Activated T-helper 1 cell treated with anti-CD3 and anti-CD28 coated beads, Interleukin-12 subunit alpha, Interleukin-12 subunit beta, Interleukin-2, Interleukin-4 antibody, amounts not matched to agents 30 ng/mL and 10 ng/mL and 1 ng/mL, durations not matched to agents 14 hours and 24 hours and 36 hours (primary cell): ENCODE data around the gene IRF7. TPM values are rescaled to one million over a fixed set of nuclear protein-coding genes. Genes with fewer than 3 reads are reported as not detected.
A peak's percentile ranks its signal among the peaks of the same experiment; 100 is the strongest.

Source experiments
- DNase-seq: peaks from one replicate; pipeline ENCODE4 v3.0.0; 2021; ENCODE audit warnings: low spot score
- H3K27ac Mint-ChIP-seq: one replicate; pipeline ENCODE4 v1.8.0; 2021; ENCODE audit warnings: mild to moderate bottlenecking, mixed read lengths
- H3K27me3 Mint-ChIP-seq: one replicate; pipeline ENCODE4 v1.8.0; 2022; ENCODE audit warnings: mild to moderate bottlenecking, moderate library complexity, mixed read lengths; ENCODE audit not compliant: insufficient read depth
- H3K36me3 Mint-ChIP-seq: one replicate; pipeline ENCODE4 v1.8.0; 2021; ENCODE audit warnings: low read depth, mixed read lengths
- H3K4me1 Mint-ChIP-seq: one replicate; pipeline ENCODE4 v1.8.0; 2021; ENCODE audit warnings: low read depth, mixed read lengths
- H3K4me3 Mint-ChIP-seq: one replicate; pipeline ENCODE4 v1.8.0; 2021; ENCODE audit warnings: mild to moderate bottlenecking, moderate library complexity, mixed read lengths
- H3K9me3 Mint-ChIP-seq: one replicate; pipeline ENCODE4 v1.8.0; 2021; ENCODE audit warnings: mixed read lengths
- intact Hi-C: fragments of 100-400 bp; cut with micrococcal nuclease; formaldehyde crosslinking; loops from one replicate; pipeline ENCODE4 v1.15.1; 2024
- total RNA-seq: library from RNA; stranded (reverse); gene quantifications from 2 replicates; pipeline ENCODE4 v1.2.3, GENCODE V29; 2022

The IRF7 gene
- total RNA-seq, 1 donor from 2014 or later, result 63.1 TPM

GRCh38 chr11:623349-623869 lies 7.7 kb upstream of the IRF7 start:
- H3K9me3 Mint-ChIP-seq, result no peaks in the 10 kb centered on the region

GRCh38 chr11:621838-622237 lies 6.1 kb upstream of the IRF7 start:
- Mint-ChIP-seq H3K4me3 (no peak overlapping the region), H3K9me3 (no peaks in the 10 kb centered on the region), H3K27me3 (peaks cover 6% of the 10 kb centered on the region), H3K4me1 (no peaks in the 10 kb centered on the region), H3K36me3 (no peaks in the 10 kb centered on the region), H3K27ac (no peak overlapping the region)
- intact Hi-C loops, result no loop called here
- DNase-seq, result no peak

More at GRCh38 chr11:623349-623869, 7.7 kb upstream of the IRF7 start:
- Mint-ChIP-seq H3K27ac (no peak overlapping the region), H3K4me1 (peaks cover 7% of the 10 kb centered on the region), H3K36me3 (peaks cover 8% of the 10 kb centered on the region), H3K27me3 (peaks cover 15% of the 10 kb centered on the region), H3K4me3 (no peak overlapping the region)
- intact Hi-C loops, result no loop called here
- DNase-seq, result no peak

- H3K27ac Mint-ChIP-seq, result no peak overlapping the region
- peaks cover 6% of the 10 kb centered on the region for H3K27me3 Mint-ChIP-seq
- DNase-seq, result no peak
- H3K4me1 Mint-ChIP-seq, result no peaks in the 10 kb centered on the region
- H3K36me3 Mint-ChIP-seq, result no peaks in the 10 kb centered on the region
- intact Hi-C loops, result no loop called here
- H3K9me3 Mint-ChIP-seq, result no peaks in the 10 kb centered on the region
- H3K4me3 Mint-ChIP-seq, result no peak overlapping the region
These were observed 5.4 kb upstream of the IRF7 start for GRCh38 chr11:620935-621814.

DNA sequence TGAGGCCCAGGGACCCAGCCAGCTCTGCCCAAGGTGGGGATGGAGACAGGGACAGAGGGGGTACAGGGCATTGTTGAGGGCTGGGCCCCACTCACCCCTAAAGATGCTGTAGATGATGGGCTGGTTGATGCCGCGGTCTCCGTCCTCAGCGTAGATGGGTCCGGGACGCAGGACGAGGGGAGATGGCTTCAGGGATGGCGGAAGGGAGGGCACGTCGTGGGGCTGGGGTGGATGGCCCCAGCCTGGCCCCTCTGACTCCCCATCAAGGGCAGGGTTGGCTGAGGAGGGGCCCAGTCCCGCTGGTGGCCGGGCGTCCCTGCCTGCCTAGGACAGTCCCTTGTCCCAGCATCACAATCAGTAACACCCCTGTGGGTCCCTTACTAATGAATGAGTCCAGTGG lies 4.5 kb upstream of the IRF7 start:
- H3K36me3 Mint-ChIP-seq, result no peaks in the 10 kb centered on the region
- intact Hi-C loops, result no loop called here
- H3K27ac Mint-ChIP-seq, result no peak overlapping the region
- no peak for DNase-seq
- H3K27me3 Mint-ChIP-seq, result no peaks in the 10 kb centered on the region
- no peaks in the 10 kb centered on the region for H3K4me1 Mint-ChIP-seq
- no peaks in the 10 kb centered on the region for H3K9me3 Mint-ChIP-seq
- H3K4me3 Mint-ChIP-seq, result no peak overlapping the region

DNA sequence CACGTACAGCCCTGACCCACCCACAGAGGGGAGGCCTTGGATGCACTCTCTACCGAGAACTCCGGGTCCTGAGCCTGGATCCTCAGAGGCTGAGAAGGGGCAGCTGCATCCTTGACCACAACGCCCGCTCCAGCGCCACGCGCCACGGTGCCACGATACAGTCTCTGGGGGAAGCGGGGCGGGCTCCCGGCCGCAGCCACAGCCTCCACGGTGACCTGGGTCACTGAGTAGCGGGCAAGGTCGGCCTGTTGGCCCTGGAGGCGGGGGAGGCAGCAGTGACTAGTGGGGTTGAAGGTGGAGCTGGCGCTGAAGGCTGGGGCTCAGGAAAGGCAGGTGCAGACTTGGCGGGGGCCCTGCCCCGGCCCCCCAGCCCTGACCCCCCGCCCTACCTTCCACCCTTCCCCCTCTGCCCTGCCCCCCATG lies 3.9 kb upstream of the IRF7 start:
- intact Hi-C loops, result loop anchor here (5.0 kb wide), 1 partner anchor 178 kb away; the partner anchor contains the start of gene SLC25A22
- H3K4me3 Mint-ChIP-seq, result no peak overlapping the region
- no peak for DNase-seq
- H3K27ac Mint-ChIP-seq, result no peak overlapping the region
- H3K4me1 Mint-ChIP-seq, result no peaks in the 10 kb centered on the region
- no peaks in the 10 kb centered on the region for H3K27me3 Mint-ChIP-seq
- H3K36me3 Mint-ChIP-seq, result no peaks in the 10 kb centered on the region
- H3K9me3 Mint-ChIP-seq, result no peaks in the 10 kb centered on the region

- Mint-ChIP-seq H3K27me3 (no peaks in the 10 kb centered on the region), H3K4me1 (no peaks in the 10 kb centered on the region), H3K36me3 (peaks cover 6% of the 10 kb centered on the region), H3K9me3 (no peaks in the 10 kb centered on the region), H3K27ac (no peak overlapping the region), H3K4me3 (no peak overlapping the region)
- intact Hi-C loops, result loop anchor here (5.0 kb wide), 1 partner anchor 178 kb away; the partner anchor contains the start of gene SLC25A22
- DNase-seq, result no peak
These were observed 3.3 kb upstream of the IRF7 start for GRCh38 chr11:618856-619627.

DNA sequence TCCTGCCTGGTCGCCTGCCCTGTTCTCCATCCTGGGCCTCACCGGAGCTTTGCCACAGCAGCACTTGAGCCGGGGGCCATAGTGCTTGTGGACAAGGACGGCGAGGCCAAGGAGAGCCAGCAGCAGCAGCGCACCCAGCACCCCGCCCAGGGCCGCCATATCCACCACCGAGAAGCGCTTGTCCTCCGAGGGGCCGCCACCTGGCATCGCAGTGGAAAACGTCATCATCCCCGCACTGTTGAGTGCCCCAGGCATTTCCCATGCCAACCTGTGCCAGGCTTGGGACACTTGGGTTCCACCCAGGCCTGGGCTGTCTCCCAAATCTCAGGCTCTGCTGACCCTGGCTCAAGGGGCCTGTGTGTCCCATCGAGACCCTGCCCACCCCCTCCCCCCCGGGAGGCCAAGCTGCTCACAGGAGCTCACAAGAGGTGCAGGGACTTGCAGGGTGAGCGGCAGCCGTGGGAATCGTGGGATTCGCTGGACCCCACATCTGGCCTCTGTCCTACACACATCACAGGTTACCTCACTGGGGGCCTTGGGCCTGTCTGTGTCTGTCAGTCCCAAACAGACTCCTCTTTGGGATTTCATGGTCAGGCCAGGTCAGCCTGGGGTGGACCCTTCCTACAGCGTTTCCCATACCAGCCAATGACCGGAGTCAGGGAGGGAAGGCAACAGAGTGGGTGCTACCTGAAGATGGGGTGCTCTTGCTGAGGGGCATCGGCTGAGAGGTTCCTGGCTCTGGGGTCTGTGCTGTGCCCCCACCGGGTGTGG lies 2.3 kb upstream of the IRF7 start:
- Mint-ChIP-seq H3K27me3 (no peaks in the 10 kb centered on the region), H3K4me1 (no peaks in the 10 kb centered on the region), H3K27ac (no peak overlapping the region), H3K4me3 (no peak overlapping the region), H3K36me3 (peaks cover 6% of the 10 kb centered on the region), H3K9me3 (no peaks in the 10 kb centered on the region)
- DNase-seq, result no peak
- intact Hi-C loops, result loop anchor here (5.0 kb wide), 1 partner anchor 179 kb away; the partner anchor contains the start of gene SLC25A22

DNA sequence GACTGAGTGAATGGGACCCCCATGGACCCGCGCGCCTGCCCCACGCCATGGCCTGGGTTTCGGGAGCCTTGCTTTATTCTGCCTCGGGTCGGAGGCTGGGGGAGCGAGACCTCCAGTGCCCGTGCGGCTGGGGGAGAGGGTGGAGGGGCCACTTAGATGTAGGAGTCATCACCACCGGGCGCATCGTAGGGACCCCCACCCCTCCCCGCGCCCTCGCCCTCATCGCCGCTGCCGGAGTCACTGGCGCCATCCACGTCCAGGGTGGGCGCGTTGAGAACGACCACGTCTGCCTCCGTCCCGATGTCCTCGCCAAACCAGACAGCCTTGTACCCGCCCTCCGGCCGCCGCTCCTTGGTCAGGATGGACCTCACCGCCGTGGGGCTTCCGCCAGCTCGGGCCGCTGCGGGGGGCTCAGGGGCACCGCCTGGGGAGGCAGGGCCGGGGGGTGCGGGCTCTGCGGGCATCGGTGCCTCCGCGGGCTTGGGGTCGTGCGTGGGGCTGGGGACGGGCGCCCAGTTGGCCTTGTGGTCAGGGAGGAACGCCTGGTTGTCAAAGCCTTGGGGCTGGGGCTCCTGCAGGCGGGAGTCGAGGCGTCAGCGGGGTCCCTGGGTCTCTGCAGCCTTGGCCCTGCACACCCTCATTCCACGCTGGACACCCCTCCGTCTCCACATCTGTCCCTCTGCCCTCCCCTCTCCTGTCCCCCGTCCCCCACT lies 1.6 kb upstream of the IRF7 start:
- H3K36me3 Mint-ChIP-seq, result peaks cover 6% of the 10 kb centered on the region
- no peaks in the 10 kb centered on the region for H3K9me3 Mint-ChIP-seq
- H3K4me3 Mint-ChIP-seq, result no peak overlapping the region
- H3K27me3 Mint-ChIP-seq, result no peaks in the 10 kb centered on the region
- intact Hi-C loops, result loop anchor here (5.0 kb wide), 1 partner anchor 180 kb away; the partner anchor contains the start of gene SLC25A22
- peaks cover 1% of the 10 kb centered on the region for H3K4me1 Mint-ChIP-seq
- H3K27ac Mint-ChIP-seq, result no peak overlapping the region
- no peak for DNase-seq

GRCh38 chr11:616320-617198 lies 809 bp upstream of the IRF7 start:
- Mint-ChIP-seq H3K27ac (peak overlapping the region; percentile 85), H3K36me3 (peaks cover 11% of the 10 kb centered on the region), H3K9me3 (no peaks in the 10 kb centered on the region), H3K4me3 (peak overlapping the region; percentile 86), H3K27me3 (no peaks in the 10 kb centered on the region), H3K4me1 (peaks cover 7% of the 10 kb centered on the region)
- DNase-seq, result no peak
- intact Hi-C loops, result loop anchor here (1.0 to 5.0 kb wide), 5 partner anchors 12 to 181 kb away; partner anchors contain the start of genes LRRC56, PHRF1 and SLC25A22

GRCh38 chr11:614623-615503 lies 887 bp downstream of the IRF7 start:
- Mint-ChIP-seq H3K4me3 (peak overlapping the region; percentile 86), H3K9me3 (no peaks in the 10 kb centered on the region), H3K27ac (peak overlapping the region; percentile 72), H3K36me3 (peaks cover 15% of the 10 kb centered on the region), H3K27me3 (no peaks in the 10 kb centered on the region), H3K4me1 (peaks cover 7% of the 10 kb centered on the region)
- intact Hi-C loops, result loop anchor here (1.0 to 5.0 kb wide), 3 partner anchors 27 to 182 kb away; partner anchors contain the start of genes LMNTD2, RASSF7 and SLC25A22
- no peak for DNase-seq
